GM19452 (cell line): ENCODE measurements around the gene MFSD2A.
A peak's percentile ranks its signal among the peaks of the same experiment; 100 is the strongest.
"Not testable (repeated sequence)": the region's sequence is repeated elsewhere in the genome, so short reads cannot be mapped to it uniquely, and the experiment has no call there.

Experiments
- ATAC-seq: cut with Tn5 transposase; IDR thresholded peaks from one replicate; pipeline ENCODE4 v1.9.1; 2021; ENCODE audit not compliant: unreplicated experiment

Gene MFSD2A

DNA sequence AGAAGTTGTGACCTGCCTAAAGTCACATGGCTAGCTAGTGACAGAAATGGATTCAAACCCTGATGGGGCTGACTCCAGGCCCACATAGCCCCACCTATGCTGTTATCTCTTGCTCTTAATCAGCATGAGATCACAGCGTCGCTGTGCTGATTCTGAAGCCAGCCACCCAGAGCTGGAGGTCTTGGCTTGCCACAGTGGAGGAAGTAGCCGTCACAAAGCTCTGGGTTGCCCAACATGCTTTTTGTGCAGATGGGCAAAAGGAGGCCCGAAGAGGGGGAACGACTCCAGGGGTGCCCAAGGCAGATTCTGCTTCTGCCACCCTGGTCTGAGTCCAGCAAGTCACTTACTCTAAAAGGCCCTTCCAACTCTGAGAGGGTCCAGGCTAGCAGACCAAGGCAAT is 14.7 kb upstream of the MFSD2A start:
- no peak for ATAC-seq

DNA sequence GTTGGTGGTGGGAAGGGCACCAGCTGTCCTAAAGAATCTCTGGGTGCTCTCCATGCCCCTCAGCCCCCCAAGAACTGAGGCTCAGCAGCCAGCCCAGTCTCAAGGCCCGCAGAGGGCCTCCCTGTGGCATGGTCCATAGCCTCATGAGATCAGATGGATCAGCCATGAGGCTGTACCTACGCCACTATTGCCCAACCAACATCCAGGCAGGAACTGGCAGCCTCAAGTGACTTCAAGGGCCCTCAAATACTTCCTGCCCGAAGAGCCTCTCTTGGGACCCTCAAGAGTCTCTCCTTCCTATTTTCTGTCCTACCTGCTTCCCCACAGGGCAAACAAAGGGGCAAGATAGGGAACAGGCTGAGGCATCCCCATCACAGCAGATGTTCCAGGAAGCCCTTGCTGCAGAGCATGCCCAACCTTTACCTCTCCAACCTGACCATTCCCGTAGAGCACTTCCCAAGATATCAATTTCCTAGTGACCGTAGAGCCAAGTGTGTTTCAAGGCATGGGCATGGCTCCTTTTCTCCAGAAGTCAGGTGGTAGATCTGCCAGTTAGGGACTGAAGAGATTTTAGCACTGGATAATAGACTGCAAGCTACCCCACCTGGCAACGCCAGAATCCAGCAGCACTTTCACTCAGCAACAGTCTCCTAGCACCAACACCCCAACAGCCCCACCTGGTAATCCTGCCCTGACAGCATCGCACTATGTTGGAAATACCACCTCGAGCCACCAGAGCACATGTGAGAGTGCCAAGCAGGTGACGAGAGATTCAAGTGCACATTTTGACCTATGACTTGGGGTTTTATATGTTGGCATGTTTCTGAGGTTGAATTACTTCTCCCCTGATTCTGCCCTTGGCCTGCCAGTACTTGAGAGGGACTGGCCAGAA is 13.7 kb upstream of the MFSD2A start:
- ATAC-seq = no peak

DNA sequence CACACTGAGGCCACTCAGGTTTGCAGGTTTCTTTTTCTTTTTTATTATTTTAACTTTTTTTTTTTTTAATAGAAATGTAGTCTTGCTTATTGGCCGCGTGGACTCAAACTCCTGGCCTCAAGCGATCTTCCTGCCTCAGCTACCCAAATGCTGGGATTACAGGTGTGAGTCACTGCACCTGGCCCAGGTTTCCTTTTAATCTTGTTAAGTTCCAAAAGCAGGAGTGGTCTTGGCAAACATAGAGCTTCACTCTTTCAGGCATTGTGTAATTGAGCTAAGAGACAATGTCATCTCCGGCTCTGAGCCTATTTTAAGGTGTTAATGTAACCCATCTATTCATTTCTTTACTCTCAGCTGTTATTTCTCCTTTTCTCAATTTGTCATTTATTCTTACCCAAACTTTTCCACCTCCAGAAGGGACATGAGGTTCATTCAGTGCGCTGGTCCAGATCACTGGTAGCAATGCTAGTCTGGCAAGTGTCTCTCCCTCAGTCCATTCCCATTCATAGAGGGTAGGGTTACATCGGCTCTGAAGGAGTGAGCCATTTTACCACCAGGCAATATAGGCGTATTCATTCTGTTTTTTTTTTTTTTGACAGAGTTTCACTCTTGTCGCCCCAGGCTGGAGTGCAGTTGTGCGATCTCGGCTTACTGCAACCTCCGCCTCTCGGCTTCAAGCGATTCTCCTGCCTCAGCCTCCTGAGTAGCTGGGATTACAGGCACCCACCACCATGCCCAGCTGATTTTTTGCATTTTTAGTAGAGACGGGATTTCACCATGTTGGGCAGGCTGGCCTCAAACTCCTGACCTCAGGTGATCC is 11.3 kb upstream of the MFSD2A start:
- no peak for ATAC-seq

DNA sequence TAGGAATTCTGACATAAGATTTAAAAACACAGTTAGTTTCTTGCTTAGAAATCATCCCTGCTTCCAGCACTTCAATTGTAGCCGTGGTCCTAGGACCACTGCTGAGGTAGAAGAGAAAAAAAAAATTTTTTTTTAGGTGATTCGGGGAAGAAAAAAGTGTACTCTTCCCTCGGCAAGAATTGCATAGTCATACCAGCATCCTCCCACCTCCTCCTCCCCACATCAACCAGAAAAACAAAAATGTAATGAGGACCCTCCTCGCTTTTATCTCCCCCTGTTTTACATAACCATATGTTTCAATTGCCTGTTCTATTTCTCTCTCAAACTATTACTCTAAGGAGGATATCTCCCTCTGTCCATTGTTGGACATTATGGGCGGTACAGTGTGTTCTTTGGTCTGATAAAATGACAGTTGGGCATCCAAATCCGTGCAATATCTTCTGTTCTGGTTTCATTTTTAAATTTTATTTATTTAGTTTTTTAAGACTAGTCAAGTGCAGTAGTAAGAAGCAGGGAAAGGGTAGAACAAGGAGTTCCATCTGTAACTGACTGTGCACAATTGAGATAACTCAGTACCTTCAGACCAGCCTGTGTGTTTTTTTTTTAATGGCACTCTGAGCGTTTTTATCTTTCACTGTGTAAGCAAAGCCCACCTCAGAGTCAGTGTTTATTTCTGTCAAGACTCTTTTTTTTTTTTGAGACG is 10.4 kb upstream of the MFSD2A start:
- ATAC-seq = no peak

DNA sequence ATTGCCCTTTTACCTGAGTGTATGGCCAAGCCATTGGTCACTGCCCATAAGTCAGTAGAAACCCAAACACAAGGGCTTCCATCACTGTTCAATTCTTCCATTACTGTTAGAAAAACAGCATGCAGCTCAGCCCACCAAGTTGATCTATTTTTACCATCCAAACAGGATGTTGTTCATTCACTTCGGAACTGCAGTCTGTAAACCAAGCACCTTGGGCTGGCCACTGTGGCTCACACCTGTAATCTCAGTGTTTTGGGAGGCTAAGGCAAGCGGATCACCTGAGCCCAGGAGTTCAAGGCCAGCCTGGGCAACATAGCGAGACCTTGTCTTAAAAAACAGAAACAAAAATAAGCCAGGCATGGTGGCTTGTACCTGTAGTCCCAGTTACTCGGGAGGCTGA is 8.7 kb upstream of the MFSD2A start:
- no peak for ATAC-seq

DNA sequence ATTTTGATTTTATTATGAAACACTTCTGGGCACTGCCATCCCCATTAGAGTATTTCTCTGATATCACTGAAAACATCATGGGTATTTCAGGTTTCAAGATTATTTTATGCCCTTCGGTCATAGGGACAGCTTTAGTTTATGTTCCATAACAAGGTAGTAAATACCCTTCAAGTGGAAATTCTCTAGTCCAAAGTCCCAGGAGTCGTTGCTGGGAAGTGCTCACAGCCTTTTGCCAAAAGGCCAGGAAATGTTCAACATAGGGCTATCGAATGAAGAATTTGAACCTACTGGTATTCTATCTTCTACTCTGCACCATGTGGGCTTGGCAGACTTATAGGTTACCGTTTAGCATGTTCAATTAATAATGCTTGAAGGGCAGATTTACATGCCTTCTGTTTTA is 7.7 kb upstream of the MFSD2A start:
- no peak for ATAC-seq

DNA sequence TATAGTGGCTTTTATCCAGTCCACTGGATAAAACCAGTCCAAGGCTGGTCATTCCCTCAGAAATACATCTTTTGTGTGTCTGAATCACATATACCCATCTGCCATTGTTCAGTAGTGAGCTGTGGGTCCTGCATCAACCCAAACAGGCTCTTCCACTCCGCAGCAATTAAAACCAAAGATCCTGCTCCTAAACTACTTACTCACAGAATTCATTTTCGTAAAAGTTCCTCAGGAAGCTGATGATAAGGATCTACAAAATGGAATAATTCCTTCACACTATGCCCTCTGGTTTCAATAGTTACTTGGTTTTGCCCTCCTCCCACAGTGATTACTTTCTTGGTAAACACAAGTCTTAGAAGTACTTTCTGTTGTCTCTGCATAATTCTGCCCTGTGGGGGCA is 5.1 kb upstream of the MFSD2A start:
- no peak for ATAC-seq

DNA sequence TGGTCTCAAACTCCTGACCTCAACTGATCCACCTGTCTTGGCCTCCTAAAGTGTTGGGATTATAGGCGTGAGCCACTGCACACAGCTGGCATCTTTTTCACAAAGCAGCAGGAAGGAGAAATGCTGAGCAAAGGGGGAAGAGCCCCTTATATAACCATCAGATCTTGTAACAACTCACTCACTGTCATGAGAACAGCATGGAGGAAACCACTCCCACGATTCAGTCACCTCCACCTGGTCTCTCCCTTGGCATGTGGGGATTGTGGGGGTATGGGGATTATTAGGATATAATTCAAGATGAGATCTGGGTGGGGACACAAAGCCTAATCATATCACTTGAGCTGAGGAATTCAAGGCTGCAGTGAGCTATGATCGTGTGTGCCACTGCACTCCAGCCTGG is 3.0 kb upstream of the MFSD2A start:
- ATAC-seq = no peak

DNA sequence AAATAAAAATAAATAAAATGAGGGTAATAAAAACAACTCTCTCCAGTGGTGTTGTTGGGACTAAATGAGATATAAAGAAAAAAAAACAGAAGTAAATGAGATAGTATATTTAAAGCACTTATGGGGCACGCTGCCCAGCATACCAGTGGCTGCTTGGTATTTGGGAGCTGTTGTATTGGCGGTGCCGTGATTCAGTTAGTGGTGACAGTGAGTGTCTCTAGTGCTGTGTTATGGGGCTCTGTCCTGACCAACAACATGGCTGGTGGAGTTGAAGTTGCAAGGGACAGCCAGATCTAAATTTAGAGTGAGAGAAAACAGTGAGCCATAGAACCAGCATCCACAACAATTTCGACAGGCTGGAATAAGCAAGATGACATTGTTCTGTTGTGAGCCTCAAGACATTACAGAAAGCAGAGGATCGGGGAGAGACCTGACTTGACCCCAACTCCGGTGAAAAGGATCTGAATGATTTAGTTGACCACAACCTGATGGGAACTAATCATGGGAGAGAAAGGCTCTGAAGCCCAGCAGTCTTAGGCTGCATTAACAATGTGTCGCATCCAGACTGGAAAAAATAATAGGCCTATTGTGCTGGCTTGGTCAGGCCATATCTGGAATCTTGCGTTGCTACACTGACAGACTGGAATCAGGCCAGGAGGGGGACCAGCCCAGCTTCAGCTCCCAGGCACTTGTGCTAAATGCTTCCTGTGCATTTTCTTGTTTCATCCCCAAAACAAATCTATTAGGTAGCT is 2.4 kb upstream of the MFSD2A start:
- ATAC-seq = no peak

DNA sequence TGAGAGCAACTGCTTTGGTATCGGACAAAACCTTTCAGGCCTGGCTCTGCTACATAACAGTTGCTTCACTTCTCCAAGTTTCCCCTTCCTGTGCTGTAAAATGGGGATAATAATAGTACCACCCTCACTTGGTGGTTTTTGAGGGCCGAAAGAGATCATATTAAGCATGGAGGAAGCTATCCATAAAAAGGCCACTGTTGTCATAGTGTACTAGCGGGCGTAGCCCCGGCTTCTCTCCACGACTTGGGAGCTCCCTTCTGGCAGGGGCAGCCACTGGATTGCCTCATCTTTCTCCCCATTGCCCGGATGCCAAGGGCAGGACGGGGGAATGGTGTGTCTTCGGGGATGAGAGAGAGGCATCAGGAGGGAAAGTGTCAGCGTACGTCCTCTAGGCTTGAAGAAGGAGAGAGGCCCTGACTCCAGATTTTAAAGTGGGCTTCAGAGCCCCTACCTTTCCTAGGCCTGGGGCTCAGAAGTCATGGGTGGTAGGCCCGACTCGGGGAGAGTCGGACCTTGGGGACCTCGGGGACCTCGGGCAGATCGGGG is 548 bp upstream of the MFSD2A start:
- ATAC-seq = no peak

DNA sequence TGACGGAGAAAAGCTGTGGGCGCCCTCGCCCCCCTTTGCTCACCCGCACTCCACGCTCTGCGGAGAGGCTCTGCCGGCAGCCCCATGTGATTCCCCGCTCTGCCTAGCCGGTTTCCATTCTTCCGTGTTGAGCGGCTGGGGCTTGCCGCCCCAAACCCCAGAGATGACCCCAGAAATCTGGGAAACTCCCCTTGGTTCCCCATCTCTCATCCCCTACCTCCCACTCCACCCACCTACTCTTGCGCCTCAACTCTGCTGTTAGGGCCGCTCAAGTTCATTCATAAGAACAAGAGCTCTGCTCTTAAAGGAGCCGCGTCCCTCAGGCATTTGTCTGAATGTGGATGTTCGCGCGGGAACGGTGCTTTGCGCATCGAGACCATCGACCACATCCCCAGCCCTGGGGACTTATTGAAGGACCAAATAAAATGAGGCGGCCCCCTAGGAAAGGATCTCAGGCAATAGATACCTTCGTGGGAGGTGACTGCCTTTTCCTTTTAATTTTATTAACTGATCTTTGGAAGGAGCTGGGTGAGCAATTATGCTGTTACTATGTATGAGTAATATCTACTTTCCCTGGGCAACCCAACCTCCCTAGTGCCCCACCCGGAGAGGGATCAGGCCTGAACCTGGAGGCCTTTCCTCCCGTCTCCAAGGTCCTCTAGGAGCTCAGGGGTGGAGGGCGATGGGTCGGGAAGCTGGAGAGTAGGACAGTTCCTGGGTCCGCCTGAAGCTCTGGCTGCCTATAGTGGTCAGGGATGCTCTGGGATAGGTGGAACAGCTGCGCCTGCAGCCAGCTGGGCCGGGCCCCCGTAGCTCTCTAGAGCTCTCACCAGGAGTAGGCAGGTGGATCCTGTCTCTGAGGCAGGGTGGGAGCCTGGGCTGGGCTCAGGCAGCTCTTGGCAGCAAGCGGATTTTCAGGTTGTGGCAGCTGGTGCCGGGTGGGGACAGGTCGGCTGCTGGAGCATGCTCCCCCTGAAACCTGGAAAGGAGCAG is 898 bp downstream of the MFSD2A start:
- peak; percentile 35 for ATAC-seq

DNA sequence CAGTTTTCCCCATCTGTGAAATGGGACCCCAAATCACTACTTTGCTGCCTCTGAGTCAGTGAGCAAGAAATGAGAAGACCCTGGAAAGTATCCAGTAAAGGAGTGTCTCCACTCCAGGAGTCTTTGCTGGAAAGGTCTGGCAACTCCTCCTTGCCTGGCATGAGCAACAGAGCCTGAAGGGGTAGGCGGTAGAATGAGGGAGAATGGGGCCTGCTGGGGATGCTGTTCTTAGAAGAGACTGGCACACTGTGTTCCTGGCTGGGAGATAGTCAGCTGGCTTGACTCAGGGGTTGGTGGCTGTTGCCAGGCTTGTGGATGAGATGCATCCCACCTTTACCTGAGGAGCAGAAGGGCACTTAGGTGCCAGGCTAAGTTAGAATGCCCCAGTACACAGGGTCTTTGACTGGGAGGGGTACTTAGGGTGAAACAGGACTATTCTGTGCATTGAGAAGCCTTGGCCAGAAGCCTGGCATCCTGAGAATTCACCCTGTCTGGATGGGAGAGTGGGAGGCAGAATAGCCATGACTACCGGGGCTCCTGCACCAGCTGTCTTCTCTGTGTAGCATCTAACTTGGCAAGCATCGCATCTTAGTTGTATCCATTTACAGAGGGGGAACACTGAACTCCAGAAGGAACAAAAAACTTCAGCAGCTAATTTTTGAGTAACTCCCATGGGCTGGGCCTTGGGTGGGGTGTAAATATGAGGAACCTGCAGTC is 2.5 kb downstream of the MFSD2A start:
- ATAC-seq = no peak

DNA sequence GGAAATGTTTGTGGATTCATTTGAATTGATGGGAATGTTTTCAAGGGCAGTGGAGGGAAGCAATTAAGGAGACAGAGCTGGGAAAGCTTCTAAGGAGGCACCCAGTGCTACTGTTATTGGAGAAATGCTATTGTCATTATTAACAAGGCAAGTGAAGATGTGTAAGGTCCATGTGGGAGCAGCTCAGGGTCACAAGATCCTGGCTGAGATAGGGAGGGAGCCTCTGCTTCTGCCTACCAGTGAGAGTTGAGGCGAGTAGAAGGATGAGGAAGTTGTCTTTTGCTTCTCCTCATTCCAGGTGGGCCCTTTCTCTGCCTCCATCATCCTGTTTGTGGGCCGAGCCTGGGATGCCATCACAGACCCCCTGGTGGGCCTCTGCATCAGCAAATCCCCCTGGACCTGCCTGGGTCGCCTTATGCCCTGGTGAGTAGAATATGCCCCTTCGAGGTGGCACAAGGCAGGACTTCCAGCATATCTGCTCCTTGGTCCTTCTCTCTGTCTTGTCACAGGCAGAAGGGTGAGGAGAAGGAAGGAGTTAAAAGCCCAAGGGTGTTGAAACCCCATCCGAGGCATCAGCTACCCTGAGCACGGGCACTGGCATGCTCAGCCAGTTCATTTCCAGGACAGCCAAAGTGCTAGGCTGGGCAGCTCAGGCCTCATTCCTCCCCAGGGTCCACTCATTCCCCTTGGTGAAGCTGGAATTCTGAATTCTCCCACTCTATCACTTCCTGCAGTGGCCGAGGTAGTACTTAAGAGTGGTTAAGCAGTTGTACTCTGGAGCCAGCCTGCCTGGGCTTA is 3.7 kb downstream of the MFSD2A start:
- ATAC-seq = no peak

DNA sequence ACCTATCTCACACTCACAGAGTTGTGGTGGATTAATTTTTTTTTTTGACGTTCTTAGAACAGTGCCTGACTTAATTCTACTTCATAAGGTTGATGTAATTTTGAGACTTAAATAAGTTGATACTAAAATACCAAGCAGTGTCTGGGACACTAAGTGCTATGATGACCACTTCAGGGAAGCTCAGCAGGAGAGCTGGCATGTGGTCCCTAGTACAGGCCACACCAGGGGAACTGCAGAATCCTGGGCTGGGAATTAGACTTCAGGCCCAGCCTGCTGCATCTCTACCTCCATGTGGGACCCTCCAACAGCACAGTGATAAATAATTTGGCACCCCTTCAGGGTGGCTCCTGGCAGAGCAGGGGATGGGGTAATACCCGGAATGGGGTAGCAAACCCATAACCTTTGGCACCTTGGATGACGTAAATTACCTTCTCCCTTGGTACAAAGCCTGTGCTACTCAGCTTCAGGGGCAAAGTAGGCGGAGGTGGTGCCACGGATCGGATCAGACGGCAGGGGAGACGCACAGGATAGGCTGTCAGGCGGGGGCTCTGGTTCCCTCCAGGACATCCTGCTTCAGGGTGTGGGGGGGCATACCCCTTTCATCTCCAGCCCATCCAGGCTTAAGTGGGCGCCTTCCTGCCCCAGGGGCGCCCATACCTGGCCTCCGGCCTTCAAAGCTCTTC is 4.8 kb downstream of the MFSD2A start:
- ATAC-seq = no peak

DNA sequence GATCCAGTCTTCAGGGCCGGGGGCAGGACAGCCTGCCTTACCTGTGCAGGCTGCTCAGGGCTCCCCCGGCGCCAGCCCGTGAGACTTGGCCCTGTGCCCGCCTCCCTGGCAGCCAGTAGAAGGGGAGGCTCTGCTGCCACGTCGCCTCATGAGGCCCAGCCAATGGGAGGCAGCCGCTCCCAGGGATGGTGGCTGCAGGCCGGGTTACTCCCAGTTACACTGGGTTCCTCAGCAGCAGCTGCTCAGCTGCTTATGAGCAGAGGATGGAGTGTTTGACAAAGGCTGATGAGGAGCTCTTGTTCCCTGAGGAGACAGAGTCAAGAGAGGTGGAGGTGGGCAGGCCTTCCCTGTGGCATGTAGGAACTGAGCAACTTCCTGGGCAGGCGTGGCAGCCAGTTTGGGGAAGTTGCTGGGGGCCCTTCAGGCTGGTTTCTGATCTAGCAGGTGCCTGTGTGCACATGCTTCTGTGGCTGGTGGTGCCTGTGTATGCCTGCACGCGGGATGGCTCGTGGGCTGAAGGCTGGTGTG is 5.5 kb downstream of the MFSD2A start:
- no peak for ATAC-seq

DNA sequence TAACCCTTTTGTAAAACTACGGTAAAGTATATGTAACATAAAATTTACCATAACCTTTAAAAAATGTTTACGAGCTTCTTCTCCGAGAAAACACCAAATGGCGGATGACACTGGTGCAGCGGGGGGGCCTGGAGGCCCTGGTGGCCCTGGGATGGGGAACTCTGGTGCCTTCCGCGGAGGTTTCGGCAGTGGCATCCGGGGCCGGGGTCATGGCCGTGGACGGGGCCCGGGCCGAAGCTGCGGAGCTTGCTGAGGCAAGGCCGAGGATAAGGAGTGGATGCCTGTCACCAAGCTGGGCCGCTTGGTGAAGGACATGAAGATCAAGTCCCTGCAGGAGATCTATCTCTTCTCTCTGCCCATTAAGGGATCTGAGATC is 7.5 kb downstream of the MFSD2A start:
- no peak for ATAC-seq

DNA sequence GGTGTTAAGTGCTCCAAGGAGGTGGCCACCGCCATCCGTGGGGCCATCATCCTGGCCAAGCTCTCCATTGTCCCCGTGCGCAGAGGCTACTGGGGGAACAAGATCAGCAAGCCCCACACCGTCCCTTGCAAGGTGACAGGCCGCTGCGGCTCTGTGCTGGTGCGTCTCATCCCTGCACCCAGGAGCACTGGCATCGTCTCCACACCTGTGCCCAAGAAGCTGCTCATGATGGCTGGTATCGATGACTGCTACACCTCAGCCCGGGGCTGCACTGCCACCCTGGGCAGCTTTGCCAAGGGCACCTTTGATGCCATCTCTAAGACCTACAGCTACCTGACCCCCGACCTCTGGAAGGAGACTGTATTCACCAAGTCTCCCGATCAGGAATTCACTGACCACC is 8.0 kb downstream of the MFSD2A start:
- not testable (repeated sequence) for ATAC-seq
